K562 (cell line): ENCODE results near the gene PFDN2. TPM values are rescaled to one million over a fixed set of nuclear protein-coding genes. Genes with fewer than 3 reads are reported as not detected.

ENCODE experiments used
- BRF1 ChIP-seq: IDR thresholded peaks from 3 replicates; pipeline ENCODE4 v1.6.1; 2011; ENCODE audit warnings: borderline replicate concordance, mild to moderate bottlenecking; ENCODE audit not compliant: insufficient read length; ENCODE audit errors: extremely low read depth
- CBFB ChIP-seq: sonication (generic); formaldehyde crosslinking; IDR thresholded peaks from 2 replicates; pipeline ENCODE4 v1.4.0; 2020; ENCODE audit warnings: mild to moderate bottlenecking, missing genetic modification reagents
- CREM ChIP-seq: IDR thresholded peaks from 2 replicates; pipeline ENCODE4 v1.6.1; 2014; ENCODE audit warnings: antibody characterized with exemption, low read depth
- CTBP1 ChIP-seq: fragments of 450-650 bp; IDR thresholded peaks from 2 replicates; pipeline ENCODE4 v1.6.1; 2016; ENCODE audit warnings: borderline replicate concordance
- ESRRA ChIP-seq: fragments of 450-650 bp; IDR thresholded peaks from 2 replicates; pipeline ENCODE4 v1.6.1; 2014; ENCODE audit warnings: low read depth, mild to moderate bottlenecking, moderate library complexity, borderline replicate concordance
- GABPA ChIP-seq: fragments of 200-800 bp; sonication (Bioruptor generic); conservative IDR thresholded peaks from 2 replicates; pipeline ENCODE4 v1.6.1; 2016; ENCODE audit warnings: low read depth, missing genetic modification characterization, missing compliant biosample characterization
- HNRNPL ChIP-seq: fragments of 200-400 bp; formaldehyde crosslinking; IDR thresholded peaks from 2 replicates; pipeline ENCODE4 v1.6.1; 2017; ENCODE audit warnings: low read depth, mild to moderate bottlenecking, low read length
- JUNB ChIP-seq: fragments of 450-650 bp; formaldehyde crosslinking; conservative IDR thresholded peaks from 2 replicates; pipeline ENCODE4 v1.4.0; 2020; ENCODE audit warnings: mild to moderate bottlenecking
- POLR2B ChIP-seq: fragments of 450-650 bp; IDR thresholded peaks from 2 replicates; pipeline ENCODE4 v1.6.1; 2018; ENCODE audit warnings: low read depth; ENCODE audit not compliant: partially characterized antibody
- RBM17 ChIP-seq: fragments of 200-400 bp; formaldehyde crosslinking; IDR thresholded peaks from 2 replicates; pipeline ENCODE4 v1.6.1; 2017; ENCODE audit warnings: low read depth, mild to moderate bottlenecking, low read length, borderline replicate concordance
- SUPT5H ChIP-seq: fragments of 450-650 bp; IDR thresholded peaks from 2 replicates; pipeline ENCODE4 v1.6.1; 2016
- TRIM24 ChIP-seq, 2 experiments: fragments of 450-650 bp; IDR thresholded peaks; 2 replicates each; pipeline ENCODE4 v1.6.1; 2016
- ZC3H4 ChIP-seq: sonication (generic); formaldehyde crosslinking; IDR thresholded peaks from 2 replicates; pipeline ENCODE4 v1.9.0; 2021; ENCODE audit warnings: missing genetic modification reagents, borderline replicate concordance
- ZNF584 ChIP-seq: fragments of 200-800 bp; sonication (Bioruptor generic); IDR thresholded peaks from 2 replicates; pipeline ENCODE4 v1.6.1; 2016; ENCODE audit warnings: low read depth, mild to moderate bottlenecking, missing genetic modification characterization, missing compliant biosample characterization
- polyA plus RNA-seq, 8 experiments: library from polyadenylated mRNA; depleted of rRNA in 4 of 8; stranded (reverse) in 5 of 8; unstranded in 3 of 8; fragments of >200 nt; fragmentation: Nextera tagmentation in 2 of 8; fragmentation: Illumina TruSeq in 1 of 8; extraction: Ambion mirVana in 2 of 8; extraction: Trizol in 1 of 8; gene quantifications; 2 replicates each; pipeline versions ENCODE4 v1.2.1 to v1.2.3, GENCODE V29; 2011 to 2014; ENCODE audit warnings: inconsistent platforms in 1 of 8, missing spikeins in 1 of 8
- total RNA-seq, 7 experiments: library from RNA; depleted of rRNA in 6 of 7; stranded (reverse); fragments of >200 nt in 6 of 7; fragmentation: Illumina TruSeq in 2 of 7; extraction: Trizol in 2 of 7; gene quantifications; 2 replicates each; pipeline versions ENCODE4 v1.2.1 to v1.2.3, GENCODE V29; 2011 to 2021; ENCODE audit warnings: low replicate concordance in 1 of 7
- TF ChIP-seq, protein P1 (sequence below): fragments of 450-650 bp; IDR thresholded peaks from 2 replicates; pipeline ENCODE4 v1.6.1; 2016; ENCODE audit warnings: mild to moderate bottlenecking, moderate library complexity
- TF ChIP-seq, protein P2 (sequence below): sonication (generic); IDR thresholded peaks from 2 replicates; pipeline ENCODE4 v1.6.1; 2016
- TF ChIP-seq, protein P3 (sequence below): fragments of 250-450 bp; sonication (Bioruptor Pico); IDR thresholded peaks from 2 replicates; pipeline ENCODE4 v1.6.1; 2021; ENCODE audit warnings: mild to moderate bottlenecking

PFDN2 gene
- total and polyA plus RNA-seq, 9 of the 15 experiments (the other 6 are each of a cell fraction or from before 2014, with no cell fraction given) = 50.2 to 361 (median 144) TPM

DNA sequence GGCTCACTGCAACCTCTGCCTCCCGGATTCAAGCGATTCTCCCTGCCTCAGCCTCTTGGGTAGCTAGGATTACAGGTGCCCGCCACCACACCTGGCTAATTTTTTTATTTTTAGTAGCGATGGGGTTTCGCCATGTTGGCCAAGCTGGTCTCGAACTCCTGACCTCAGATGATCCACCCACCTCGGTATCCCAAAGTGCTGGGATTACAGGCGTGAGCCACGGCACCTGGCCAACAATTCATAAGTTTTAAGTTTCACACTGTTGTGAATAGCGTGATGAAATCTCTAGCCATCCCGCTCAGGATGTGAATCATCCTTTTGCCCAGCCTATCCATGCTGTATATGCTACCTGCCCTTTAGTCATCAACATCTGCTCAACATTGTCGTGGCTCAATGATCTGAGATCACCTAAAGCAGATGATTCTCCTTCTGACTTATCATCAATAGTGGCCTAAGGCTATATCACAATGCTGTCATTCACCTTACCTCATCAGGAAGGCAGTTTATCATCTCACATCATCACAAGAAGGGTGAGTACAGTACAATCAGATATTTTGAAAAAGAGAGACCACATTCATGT lies 2.6 kb downstream of the PFDN2 start (continued):
- TF ChIP-seq TRIM24 (IDR thresholded peaks at IDR 0.05) = peak; percentile 39 to 53; a peak in 1 of 4 replicates
- peak; percentile 45 for TF ChIP-seq POLR2B
- no peak for TF ChIP-seq ZC3H4
- TF ChIP-seq CBFB (CRISPR knock-in tag) = no peak
- TF ChIP-seq CREM = peak; percentile 32; the same call in 1 of the 2 replicates
- TF ChIP-seq SUPT5H = no peak
- peak; percentile 84 for TF ChIP-seq ZNF584 (CRISPR knock-in tag)
- no peak for TF ChIP-seq HNRNPL
- TF ChIP-seq JUNB (CRISPR knock-in tag) = no peak
- no peak for TF ChIP-seq RBM17
- no peak for TF ChIP-seq ESRRA
- TF ChIP-seq, protein P1, sequence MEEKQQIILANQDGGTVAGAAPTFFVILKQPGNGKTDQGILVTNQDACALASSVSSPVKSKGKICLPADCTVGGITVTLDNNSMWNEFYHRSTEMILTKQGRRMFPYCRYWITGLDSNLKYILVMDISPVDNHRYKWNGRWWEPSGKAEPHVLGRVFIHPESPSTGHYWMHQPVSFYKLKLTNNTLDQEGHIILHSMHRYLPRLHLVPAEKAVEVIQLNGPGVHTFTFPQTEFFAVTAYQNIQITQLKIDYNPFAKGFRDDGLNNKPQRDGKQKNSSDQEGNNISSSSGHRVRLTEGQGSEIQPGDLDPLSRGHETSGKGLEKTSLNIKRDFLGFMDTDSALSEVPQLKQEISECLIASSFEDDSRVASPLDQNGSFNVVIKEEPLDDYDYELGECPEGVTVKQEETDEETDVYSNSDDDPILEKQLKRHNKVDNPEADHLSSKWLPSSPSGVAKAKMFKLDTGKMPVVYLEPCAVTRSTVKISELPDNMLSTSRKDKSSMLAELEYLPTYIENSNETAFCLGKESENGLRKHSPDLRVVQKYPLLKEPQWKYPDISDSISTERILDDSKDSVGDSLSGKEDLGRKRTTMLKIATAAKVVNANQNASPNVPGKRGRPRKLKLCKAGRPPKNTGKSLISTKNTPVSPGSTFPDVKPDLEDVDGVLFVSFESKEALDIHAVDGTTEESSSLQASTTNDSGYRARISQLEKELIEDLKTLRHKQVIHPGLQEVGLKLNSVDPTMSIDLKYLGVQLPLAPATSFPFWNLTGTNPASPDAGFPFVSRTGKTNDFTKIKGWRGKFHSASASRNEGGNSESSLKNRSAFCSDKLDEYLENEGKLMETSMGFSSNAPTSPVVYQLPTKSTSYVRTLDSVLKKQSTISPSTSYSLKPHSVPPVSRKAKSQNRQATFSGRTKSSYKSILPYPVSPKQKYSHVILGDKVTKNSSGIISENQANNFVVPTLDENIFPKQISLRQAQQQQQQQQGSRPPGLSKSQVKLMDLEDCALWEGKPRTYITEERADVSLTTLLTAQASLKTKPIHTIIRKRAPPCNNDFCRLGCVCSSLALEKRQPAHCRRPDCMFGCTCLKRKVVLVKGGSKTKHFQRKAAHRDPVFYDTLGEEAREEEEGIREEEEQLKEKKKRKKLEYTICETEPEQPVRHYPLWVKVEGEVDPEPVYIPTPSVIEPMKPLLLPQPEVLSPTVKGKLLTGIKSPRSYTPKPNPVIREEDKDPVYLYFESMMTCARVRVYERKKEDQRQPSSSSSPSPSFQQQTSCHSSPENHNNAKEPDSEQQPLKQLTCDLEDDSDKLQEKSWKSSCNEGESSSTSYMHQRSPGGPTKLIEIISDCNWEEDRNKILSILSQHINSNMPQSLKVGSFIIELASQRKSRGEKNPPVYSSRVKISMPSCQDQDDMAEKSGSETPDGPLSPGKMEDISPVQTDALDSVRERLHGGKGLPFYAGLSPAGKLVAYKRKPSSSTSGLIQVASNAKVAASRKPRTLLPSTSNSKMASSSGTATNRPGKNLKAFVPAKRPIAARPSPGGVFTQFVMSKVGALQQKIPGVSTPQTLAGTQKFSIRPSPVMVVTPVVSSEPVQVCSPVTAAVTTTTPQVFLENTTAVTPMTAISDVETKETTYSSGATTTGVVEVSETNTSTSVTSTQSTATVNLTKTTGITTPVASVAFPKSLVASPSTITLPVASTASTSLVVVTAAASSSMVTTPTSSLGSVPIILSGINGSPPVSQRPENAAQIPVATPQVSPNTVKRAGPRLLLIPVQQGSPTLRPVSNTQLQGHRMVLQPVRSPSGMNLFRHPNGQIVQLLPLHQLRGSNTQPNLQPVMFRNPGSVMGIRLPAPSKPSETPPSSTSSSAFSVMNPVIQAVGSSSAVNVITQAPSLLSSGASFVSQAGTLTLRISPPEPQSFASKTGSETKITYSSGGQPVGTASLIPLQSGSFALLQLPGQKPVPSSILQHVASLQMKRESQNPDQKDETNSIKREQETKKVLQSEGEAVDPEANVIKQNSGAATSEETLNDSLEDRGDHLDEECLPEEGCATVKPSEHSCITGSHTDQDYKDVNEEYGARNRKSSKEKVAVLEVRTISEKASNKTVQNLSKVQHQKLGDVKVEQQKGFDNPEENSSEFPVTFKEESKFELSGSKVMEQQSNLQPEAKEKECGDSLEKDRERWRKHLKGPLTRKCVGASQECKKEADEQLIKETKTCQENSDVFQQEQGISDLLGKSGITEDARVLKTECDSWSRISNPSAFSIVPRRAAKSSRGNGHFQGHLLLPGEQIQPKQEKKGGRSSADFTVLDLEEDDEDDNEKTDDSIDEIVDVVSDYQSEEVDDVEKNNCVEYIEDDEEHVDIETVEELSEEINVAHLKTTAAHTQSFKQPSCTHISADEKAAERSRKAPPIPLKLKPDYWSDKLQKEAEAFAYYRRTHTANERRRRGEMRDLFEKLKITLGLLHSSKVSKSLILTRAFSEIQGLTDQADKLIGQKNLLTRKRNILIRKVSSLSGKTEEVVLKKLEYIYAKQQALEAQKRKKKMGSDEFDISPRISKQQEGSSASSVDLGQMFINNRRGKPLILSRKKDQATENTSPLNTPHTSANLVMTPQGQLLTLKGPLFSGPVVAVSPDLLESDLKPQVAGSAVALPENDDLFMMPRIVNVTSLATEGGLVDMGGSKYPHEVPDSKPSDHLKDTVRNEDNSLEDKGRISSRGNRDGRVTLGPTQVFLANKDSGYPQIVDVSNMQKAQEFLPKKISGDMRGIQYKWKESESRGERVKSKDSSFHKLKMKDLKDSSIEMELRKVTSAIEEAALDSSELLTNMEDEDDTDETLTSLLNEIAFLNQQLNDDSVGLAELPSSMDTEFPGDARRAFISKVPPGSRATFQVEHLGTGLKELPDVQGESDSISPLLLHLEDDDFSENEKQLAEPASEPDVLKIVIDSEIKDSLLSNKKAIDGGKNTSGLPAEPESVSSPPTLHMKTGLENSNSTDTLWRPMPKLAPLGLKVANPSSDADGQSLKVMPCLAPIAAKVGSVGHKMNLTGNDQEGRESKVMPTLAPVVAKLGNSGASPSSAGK = 0 out of 2 replicates have a peak, but pooled peaks have one; percentile 18
- no peak for TF ChIP-seq BRF1
- 0 out of 2 replicates have a peak, but pooled peaks have one; percentile 24 for TF ChIP-seq GABPA (tag)
- TF ChIP-seq, protein P2, sequence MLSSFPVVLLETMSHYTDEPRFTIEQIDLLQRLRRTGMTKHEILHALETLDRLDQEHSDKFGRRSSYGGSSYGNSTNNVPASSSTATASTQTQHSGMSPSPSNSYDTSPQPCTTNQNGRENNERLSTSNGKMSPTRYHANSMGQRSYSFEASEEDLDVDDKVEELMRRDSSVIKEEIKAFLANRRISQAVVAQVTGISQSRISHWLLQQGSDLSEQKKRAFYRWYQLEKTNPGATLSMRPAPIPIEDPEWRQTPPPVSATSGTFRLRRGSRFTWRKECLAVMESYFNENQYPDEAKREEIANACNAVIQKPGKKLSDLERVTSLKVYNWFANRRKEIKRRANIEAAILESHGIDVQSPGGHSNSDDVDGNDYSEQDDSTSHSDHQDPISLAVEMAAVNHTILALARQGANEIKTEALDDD = no peak
- TF ChIP-seq, protein P3, sequence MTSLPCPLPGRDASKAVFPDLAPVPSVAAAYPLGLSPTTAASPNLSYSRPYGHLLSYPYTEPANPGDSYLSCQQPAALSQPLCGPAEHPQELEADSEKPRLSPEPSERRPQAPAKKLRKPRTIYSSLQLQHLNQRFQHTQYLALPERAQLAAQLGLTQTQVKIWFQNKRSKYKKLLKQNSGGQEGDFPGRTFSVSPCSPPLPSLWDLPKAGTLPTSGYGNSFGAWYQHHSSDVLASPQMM (CRISPR knock-in tag) = no peak
- TF ChIP-seq CTBP1 = peak; percentile 92
